ENCODE data around the gene MYO6. TPM values are rescaled to one million over a fixed set of nuclear protein-coding genes. Genes with fewer than 3 reads are reported as not detected.

The MYO6 gene
- total and polyA plus RNA-seq, 5 donors, result 3.3 to 9.0 (median 7.3) TPM

DNA sequence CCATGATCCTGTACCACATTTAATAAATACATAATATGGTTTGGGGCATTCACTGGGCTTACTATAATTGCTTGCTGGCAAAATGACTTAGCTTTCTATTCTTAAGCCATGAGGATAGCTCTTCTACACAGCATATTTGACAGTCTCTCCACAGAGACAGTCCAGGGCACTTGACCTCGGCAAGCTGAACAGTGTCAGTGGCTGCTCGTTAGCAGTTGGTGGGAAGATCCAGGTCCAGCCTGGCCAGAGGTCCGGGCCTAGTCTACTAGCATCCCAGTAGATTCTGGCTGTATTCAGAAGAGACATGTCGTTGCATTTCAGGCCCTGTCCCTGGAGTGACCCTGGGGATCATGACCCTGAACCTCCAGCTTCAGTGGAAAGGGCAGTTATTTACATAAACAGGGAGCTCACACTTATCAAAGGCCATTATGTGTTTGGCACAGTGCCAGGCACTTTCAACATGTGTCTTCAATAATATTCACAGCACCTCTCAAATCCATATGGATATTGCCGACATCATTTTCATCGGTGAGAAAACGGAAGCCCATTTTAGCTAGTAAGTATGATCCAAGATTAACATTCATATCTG is 184.4 kb downstream of the MYO6 start:
- ATAC-seq (peak; percentile 42 to 68), DNase-seq (peak in 2 of 3 donors; percentile 61 to 62)
- H3K27ac ChIP-seq (ENCODE audit: low read length), result no peak overlapping the region
- no peaks in the 10 kb centered on the region for H3K9me3 ChIP-seq (ENCODE audit: control insufficient read depth, low read length)
- intact Hi-C loops (cut with DNase I), result loop anchor here in 3 of 4 donors (10.0 kb wide), 3 partner anchors 931 to 1531 kb away; partner anchors contain the start of gene HTR1B (in 1 of the 3)
- H3K4me3 ChIP-seq (ENCODE audit: low read length), result no peak overlapping the region
- WGBS, result 57% methylated on average over 7 of the region's 7 CpGs
- H3K27me3 ChIP-seq (ENCODE audit: control insufficient read depth, insufficient read depth), result no peaks in the 10 kb centered on the region
- no peaks in the 10 kb centered on the region for H3K4me1 ChIP-seq (ENCODE audit: control insufficient read depth, insufficient read depth, low read length)

DNA sequence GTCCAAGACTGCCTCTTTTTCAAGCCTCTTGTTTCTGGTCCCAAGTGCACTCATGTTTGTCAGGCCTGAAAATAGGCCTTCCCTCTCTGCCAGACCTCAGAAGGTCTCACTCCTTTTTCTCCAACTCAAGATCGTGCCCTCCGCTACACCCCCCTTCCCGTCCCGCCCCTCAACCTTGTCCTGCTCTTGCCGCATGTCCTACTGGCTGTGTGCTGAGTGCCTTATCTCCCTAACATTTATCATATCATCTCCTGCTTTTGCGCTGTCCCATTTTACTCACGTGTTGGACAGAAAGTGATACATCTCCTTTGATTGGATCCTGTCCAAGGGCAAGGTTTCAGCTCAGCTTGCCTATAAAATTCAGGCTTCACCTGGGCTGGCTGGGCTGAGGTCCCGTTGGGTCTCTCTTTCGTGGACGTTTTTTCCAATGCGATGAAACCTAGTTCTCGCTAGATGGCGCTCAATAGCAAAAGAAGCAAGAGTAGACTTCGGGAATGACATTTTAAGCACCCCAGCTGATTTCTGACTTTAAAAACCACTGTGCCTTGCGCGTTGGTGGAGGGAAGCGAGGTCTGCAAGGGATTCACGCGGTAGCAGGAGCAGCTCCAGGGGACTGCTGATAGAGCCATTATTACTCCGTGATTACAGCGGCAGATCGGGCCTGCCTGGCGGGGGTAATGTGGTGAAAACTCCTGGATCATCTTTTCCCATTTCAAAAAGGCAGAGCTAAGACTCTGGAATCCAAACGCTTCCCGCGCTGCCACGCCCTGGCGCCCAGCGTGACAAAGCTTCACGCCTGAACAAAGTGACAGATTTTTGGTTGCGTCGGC is 185.8 kb downstream of the MYO6 start:
- no peak overlapping the region for H3K27ac ChIP-seq (ENCODE audit: low read length)
- H3K9me3 ChIP-seq (ENCODE audit: control insufficient read depth, low read length), result no peaks in the 10 kb centered on the region
- no peaks in the 10 kb centered on the region for H3K4me1 ChIP-seq (ENCODE audit: control insufficient read depth, insufficient read depth, low read length)
- intact Hi-C loops (cut with DNase I), result loop anchor here in 3 of 4 donors (5.0 to 10.0 kb wide), 4 partner anchors 930 to 1530 kb away; partner anchors contain the start of gene HTR1B (in 1 of the 3)
- DNase-seq (peak; percentile 19 to 66 (median 54)), ATAC-seq (peak; percentile 66 to 75)
- WGBS, result 2% methylated on average over 32 of the region's 32 CpGs
- H3K27me3 ChIP-seq (ENCODE audit: control insufficient read depth, insufficient read depth), result no peaks in the 10 kb centered on the region
- peak overlapping the region; percentile 6 for H3K4me3 ChIP-seq (ENCODE audit: low read length)

DNA sequence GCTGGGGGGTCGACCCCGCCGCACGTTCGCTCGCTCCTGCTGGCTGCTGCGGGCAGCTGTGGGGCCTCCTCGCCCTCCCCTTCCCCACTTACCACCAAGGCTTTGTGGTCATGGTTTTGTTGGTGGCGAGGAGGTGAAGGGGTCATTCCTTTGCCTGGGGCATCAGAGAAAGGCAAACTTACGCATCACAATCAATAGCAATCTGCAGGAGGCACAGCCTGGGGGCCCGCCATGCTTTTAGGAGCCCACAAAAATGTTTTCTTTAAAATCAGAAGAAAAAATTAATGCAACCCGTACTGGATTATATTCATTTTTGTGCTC is 186.4 kb downstream of the MYO6 start:
- no peaks in the 10 kb centered on the region for H3K27me3 ChIP-seq (ENCODE audit: control insufficient read depth, insufficient read depth)
- no peak overlapping the region for H3K27ac ChIP-seq (ENCODE audit: low read length)
- ATAC-seq, result no peak
- no peak for DNase-seq
- intact Hi-C loops (cut with DNase I), result loop anchor here in 3 of 4 donors (5.0 to 10.0 kb wide), 4 partner anchors 929 to 1529 kb away; partner anchors contain the start of gene HTR1B (in 1 of the 3)
- no peaks in the 10 kb centered on the region for H3K9me3 ChIP-seq (ENCODE audit: control insufficient read depth, low read length)
- no peaks in the 10 kb centered on the region for H3K4me1 ChIP-seq (ENCODE audit: control insufficient read depth, insufficient read depth, low read length)
- peak overlapping the region; percentile 6 for H3K4me3 ChIP-seq (ENCODE audit: low read length)
- 36% methylated on average over 12 of the region's 12 CpGs for WGBS

DNA sequence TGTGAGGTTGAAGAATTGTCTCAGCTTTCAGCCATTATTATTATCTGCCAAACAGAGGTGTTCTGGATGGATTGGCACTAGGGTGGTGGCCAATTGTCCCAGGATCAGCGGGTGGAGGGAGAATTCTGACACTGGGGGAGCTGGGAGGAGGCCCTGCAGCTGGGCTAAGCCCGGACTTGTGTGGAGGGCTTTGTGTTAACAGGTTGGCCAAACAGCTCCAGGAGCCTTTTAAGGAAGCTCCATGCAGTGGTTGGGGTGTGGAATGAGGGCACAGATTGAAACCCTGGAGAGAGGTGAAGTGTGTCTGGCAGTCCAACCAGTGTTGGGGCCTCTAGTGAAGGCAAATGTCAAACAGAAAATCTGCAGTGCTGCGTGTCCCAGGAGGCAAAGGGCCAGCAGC is 187.6 kb downstream of the MYO6 start:
- WGBS, result 57% methylated on average over 3 of the region's 3 CpGs
- no peaks in the 10 kb centered on the region for H3K27me3 ChIP-seq (ENCODE audit: control insufficient read depth, insufficient read depth)
- ATAC-seq (peak; percentile 57 to 78), DNase-seq (peak in 2 of 3 donors; percentile 32 to 63)
- H3K4me1 ChIP-seq (ENCODE audit: control insufficient read depth, insufficient read depth, low read length), result no peaks in the 10 kb centered on the region
- intact Hi-C loops (cut with DNase I), result loop anchor here in 3 of 4 donors (5.0 to 10.0 kb wide), 4 partner anchors 928 to 1528 kb away; partner anchors contain the start of gene HTR1B (in 1 of the 3)
- H3K4me3 ChIP-seq (ENCODE audit: low read length), result no peak overlapping the region
- H3K27ac ChIP-seq (ENCODE audit: low read length), result no peak overlapping the region
- H3K9me3 ChIP-seq (ENCODE audit: control insufficient read depth, low read length), result no peaks in the 10 kb centered on the region

DNA sequence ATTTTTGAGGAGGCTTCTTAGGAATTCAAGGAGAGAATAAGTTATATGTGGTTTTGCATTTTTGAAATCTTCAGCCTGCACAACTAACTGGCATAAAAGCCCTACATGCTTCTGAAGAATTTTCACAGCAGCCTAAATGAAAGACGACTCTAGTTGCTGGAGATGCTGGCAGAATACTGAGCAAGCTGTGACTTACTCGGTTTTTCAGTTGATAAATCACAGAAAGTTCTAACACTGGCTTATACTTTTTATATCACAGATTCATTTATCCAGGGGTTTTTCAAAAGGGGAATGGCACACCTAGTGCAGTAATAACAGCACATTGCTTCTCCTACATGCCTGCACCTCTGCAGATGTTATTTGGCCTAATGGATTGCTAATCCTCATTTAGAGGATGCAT is 188.8 kb downstream of the MYO6 start:
- intact Hi-C loops (cut with DNase I), result loop anchor here in 3 of 4 donors (5.0 to 10.0 kb wide), 4 partner anchors 927 to 1527 kb away; partner anchors contain the start of gene HTR1B (in 1 of the 3)

DNA sequence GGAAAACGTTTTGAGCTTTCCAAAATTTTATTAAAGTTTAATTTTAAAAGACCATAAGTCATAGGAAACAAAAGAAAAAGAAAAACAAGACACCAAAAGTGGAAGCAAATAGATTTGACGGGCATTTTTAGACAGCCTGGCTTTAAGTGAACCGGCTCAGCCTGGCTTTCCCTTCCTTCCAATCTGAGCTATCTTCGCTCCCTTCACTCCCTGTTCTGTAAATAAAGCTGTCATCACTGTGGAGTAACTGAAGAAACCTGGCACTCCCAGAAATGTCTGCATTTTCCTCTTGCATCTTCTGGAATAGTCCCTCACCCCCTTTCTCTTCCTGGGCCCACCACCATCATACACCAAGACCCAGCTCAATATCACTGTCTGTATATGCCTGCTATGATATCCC is 191.5 kb downstream of the MYO6 start:
- Histone ChIP-seq H3K27ac (ENCODE audit: low read length) (no peak overlapping the region), H3K27me3 (ENCODE audit: control insufficient read depth, insufficient read depth) (no peaks in the 10 kb centered on the region), H3K9me3 (ENCODE audit: control insufficient read depth, low read length) (no peaks in the 10 kb centered on the region), H3K4me1 (ENCODE audit: control insufficient read depth, insufficient read depth, low read length) (no peaks in the 10 kb centered on the region), H3K4me3 (ENCODE audit: low read length) (no peak overlapping the region)
- peak; percentile 57 to 75 for ATAC-seq
- intact Hi-C loops (cut with DNase I), result no loop called here
- DNase-seq, result no peak
- 26% methylated on average over 4 of the region's 4 CpGs for WGBS

More for the DNA sequence above, 188.8 kb downstream of the MYO6 start:
- Histone ChIP-seq H3K4me3 (ENCODE audit: low read length) (no peak overlapping the region), H3K4me1 (ENCODE audit: control insufficient read depth, insufficient read depth, low read length) (no peaks in the 10 kb centered on the region), H3K27ac (ENCODE audit: low read length) (no peak overlapping the region), H3K27me3 (ENCODE audit: control insufficient read depth, insufficient read depth) (no peaks in the 10 kb centered on the region), H3K9me3 (ENCODE audit: control insufficient read depth, low read length) (no peaks in the 10 kb centered on the region)
- 52% methylated on average over 2 of the region's 2 CpGs for WGBS
- no peak for DNase-seq
- no peak for ATAC-seq

DNA sequence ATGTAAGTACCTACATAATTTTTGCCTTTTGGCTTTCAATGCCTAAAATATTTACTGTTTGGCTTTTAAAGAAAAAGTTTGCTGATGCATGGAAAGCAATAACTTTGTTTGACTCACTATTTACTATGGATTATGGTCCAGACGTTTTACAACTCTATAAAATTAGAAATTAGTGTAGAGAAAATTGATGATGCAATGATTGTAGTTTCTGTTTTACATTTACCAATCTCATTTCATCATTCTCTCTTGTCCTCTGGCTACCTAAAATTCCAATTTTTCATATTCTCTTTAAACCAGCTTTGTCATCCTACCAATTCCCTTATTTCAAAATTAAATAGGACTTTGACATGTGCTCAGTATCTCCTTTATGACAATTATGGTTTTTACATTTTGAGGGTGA is 192.5 kb downstream of the MYO6 start:
- intact Hi-C loops (cut with DNase I), result no loop called here
- WGBS, result 52% methylated on average over 1 of the region's 1 CpG

DNA sequence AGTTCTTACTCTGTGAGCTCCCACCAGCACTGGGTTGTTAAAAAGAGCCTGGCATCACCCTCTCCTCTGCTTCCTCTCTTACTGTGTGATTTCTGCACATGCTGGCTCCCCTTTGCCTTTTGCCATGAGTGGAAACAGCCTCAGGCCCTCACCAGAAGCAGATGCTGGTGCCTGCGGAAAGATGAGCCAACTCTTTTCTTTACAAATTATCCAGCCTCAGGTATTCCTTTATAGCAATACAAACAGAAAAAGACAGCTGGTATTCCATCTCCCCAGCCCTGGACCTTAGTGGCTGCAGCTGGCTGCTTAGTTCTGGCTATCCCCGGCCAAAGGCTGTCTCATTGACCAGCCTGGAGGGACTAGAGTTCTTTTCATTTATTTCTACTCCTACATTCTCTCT is 194.3 kb downstream of the MYO6 start:
- H3K9me3 ChIP-seq (ENCODE audit: control insufficient read depth, low read length), result no peaks in the 10 kb centered on the region
- H3K27me3 ChIP-seq (ENCODE audit: control insufficient read depth, insufficient read depth), result no peaks in the 10 kb centered on the region
- ATAC-seq (no peak), DNase-seq (no peak)
- no peak overlapping the region for H3K4me3 ChIP-seq (ENCODE audit: low read length)
- no peak overlapping the region for H3K27ac ChIP-seq (ENCODE audit: low read length)
- WGBS, result 96% methylated on average over 2 of the region's 2 CpGs
- intact Hi-C loops (cut with DNase I), result no loop called here
- H3K4me1 ChIP-seq (ENCODE audit: control insufficient read depth, insufficient read depth, low read length), result no peaks in the 10 kb centered on the region

More for the DNA sequence above, 192.5 kb downstream of the MYO6 start:
- Histone ChIP-seq H3K27ac (ENCODE audit: low read length) (no peak overlapping the region), H3K4me3 (ENCODE audit: low read length) (no peak overlapping the region), H3K27me3 (ENCODE audit: control insufficient read depth, insufficient read depth) (no peaks in the 10 kb centered on the region), H3K4me1 (ENCODE audit: control insufficient read depth, insufficient read depth, low read length) (no peaks in the 10 kb centered on the region), H3K9me3 (ENCODE audit: control insufficient read depth, low read length) (no peaks in the 10 kb centered on the region)
- no peak for DNase-seq
- no peak for ATAC-seq

DNA sequence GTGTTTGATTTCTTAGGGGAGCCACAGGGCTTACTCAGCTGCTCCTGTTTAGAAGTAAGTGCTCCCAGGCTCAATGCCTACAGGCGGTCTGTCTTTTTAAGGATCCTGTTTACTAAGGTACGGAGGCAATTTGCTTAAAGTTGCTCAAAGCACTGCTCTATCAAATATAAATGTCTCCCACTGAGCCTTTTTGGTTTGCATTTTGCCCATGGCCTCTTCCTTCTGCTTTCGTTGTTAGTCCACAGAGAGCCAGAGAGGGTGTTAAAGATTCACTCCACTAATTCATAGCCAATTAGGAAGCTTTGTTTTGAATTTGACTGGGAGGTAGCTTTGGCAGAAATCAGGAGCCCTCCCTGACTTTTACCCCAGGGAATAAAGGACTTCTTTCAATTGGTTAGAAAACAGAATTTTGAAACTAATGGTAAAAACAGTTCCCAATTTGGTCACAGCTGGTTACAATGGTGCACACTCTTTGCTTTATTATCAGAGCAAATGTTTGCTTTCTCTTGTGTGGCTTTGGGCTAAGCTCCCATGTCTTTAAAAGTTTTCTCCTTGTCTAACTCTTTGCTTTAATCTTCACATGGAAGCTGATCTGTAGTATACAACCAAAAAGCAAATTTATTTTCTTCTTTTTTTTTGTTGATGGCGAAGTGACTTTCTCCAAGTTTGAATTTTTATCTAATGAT is 197.2 kb downstream of the MYO6 start:
- WGBS, result 58% methylated on average over 4 of the region's 4 CpGs
- Histone ChIP-seq H3K27me3 (ENCODE audit: control insufficient read depth, insufficient read depth) (no peaks in the 10 kb centered on the region), H3K9me3 (ENCODE audit: control insufficient read depth, low read length) (no peaks in the 10 kb centered on the region), H3K27ac (ENCODE audit: low read length) (no peak overlapping the region), H3K4me3 (ENCODE audit: low read length) (no peak overlapping the region), H3K4me1 (ENCODE audit: control insufficient read depth, insufficient read depth, low read length) (no peaks in the 10 kb centered on the region)
- no peak for ATAC-seq
- intact Hi-C loops (cut with DNase I), result no loop called here
- no peak for DNase-seq

DNA sequence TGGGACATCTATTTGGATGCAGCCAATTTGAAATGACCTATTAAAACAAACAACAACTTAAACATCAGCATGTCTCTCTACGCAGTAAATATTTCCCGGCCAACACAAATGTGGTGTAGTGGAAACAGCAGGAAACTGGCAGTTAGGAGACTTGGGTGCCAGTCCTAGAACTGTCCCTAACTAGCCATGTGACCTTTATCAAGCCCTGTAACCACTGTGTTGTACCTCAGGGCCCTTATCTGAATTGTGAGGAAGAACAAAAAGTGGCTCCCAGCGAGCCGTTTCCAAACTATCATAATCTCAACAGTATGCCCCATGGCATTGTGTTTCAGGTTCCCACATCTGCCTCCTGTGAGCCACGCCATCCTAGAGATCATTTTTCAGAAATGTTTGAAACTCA is 198.9 kb downstream of the MYO6 start:
- no peak for DNase-seq
- no peak overlapping the region for H3K27ac ChIP-seq (ENCODE audit: low read length)
- H3K9me3 ChIP-seq (ENCODE audit: control insufficient read depth, low read length), result no peaks in the 10 kb centered on the region
- ATAC-seq, result no peak
- H3K4me1 ChIP-seq (ENCODE audit: control insufficient read depth, insufficient read depth, low read length), result no peaks in the 10 kb centered on the region
- intact Hi-C loops (cut with DNase I), result no loop called here
- no peak overlapping the region for H3K4me3 ChIP-seq (ENCODE audit: low read length)
- H3K27me3 ChIP-seq (ENCODE audit: control insufficient read depth, insufficient read depth), result no peaks in the 10 kb centered on the region
- WGBS, result 71% methylated on average over 5 of the region's 5 CpGs

DNA sequence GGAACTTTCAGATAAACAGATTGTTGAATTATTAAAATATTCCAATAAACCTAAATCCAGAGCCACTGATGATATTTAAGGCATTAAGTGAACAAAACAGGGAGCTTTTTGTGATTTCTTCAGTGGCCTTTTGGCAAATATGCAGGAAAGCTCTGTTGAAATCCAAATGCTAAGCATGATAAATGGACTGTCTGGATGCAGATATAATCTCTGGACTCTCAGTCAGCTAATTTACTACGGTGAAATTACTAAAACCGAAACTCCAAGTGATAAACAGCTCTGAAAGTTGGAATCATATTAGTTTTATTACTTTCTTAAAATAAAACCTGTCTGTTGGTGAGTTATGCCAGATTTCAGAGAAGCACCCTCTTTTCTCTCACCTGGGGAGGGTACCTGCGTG is 203.1 kb downstream of the MYO6 start:
- peak in 1 of 2 donors; percentile 47 for ATAC-seq
- H3K9me3 ChIP-seq (ENCODE audit: control insufficient read depth, low read length), result no peaks in the 10 kb centered on the region
- WGBS, result 32% methylated on average over 3 of the region's 3 CpGs
- no peak overlapping the region for H3K27ac ChIP-seq (ENCODE audit: low read length)
- no peak for DNase-seq
- H3K4me3 ChIP-seq (ENCODE audit: low read length), result no peak overlapping the region
- no peaks in the 10 kb centered on the region for H3K4me1 ChIP-seq (ENCODE audit: control insufficient read depth, insufficient read depth, low read length)
- intact Hi-C loops (cut with DNase I), result no loop called here
- no peaks in the 10 kb centered on the region for H3K27me3 ChIP-seq (ENCODE audit: control insufficient read depth, insufficient read depth)
